Mucosa of descending colon (tissue), 3 donors: ENCODE results near the gene GRAMD1A. TPM values are rescaled to one million over a fixed set of nuclear protein-coding genes. Genes with fewer than 3 reads are reported as not detected.
"Not testable (repeated sequence)": the region's sequence is repeated elsewhere in the genome, so short reads cannot be mapped to it uniquely, and the experiment has no call there.

Source experiments
- ATAC-seq: fragments of 200-7000 bp; cut with Tn5 transposase; one replicate; pipeline ENCODE4 v1.9.1; 2020; ENCODE audit warnings: mild to moderate bottlenecking, moderate library complexity
- DNase-seq, 3 donors: peaks; one replicate each; pipeline ENCODE4 v3.0.0-alpha.2; 2020
- H3K36me3 ChIP-seq: fragments of 200-600 bp; one replicate; pipeline ENCODE4 v1.8.0; 2021; ENCODE audit warnings: low read depth, mild to moderate bottlenecking
- H3K4me1 ChIP-seq: fragments of 200-600 bp; one replicate; pipeline ENCODE4 v1.8.0; 2021; ENCODE audit warnings: low read depth, mild to moderate bottlenecking
- H3K4me3 ChIP-seq: fragments of 200-600 bp; one replicate; pipeline ENCODE4 v1.8.0; 2021; ENCODE audit warnings: mild to moderate bottlenecking
- H3K9me3 ChIP-seq: fragments of 200-600 bp; one replicate; pipeline ENCODE4 v1.8.0; 2021; ENCODE audit warnings: mild to moderate bottlenecking
- intact Hi-C, 2 donors: fragments of 100-400 bp; cut with DNase I in 1 of 2; cut with micrococcal nuclease in 1 of 2; formaldehyde crosslinking; loops; one replicate each; pipeline versions ENCODE4 v1.11.0 to v1.11.1; 2022; cut with DNase I, micrococcal nuclease
- total RNA-seq, 3 donors: library from RNA; stranded (reverse); fragmentation: NEBNext Ultra II Directional in 2 of 3; extraction: Animal tissue kit (Norgen Biotek cat#: 25700) in 2 of 3; gene quantifications; one replicate each; pipeline versions ENCODE4 v1.2.1 to v1.2.4, GENCODE V29; 2021 to 2023
- TF ChIP-seq, protein P1 (sequence below): fragments of 200-600 bp; IDR thresholded peaks from one replicate; pipeline ENCODE4 v1.8.0; 2022; ENCODE audit warnings: antibody characterized with exemption, mild to moderate bottlenecking
- donor health status: DM: no; HTN: no; CAD: no; lungs with moderate emphysema.
- donor health status: DM: no; HTN: no; CAD: no.
- donor health status: DM: no; HTN: yes; CAD: no.

The GRAMD1A gene
- total RNA-seq, 3 donors from 2014 or later, result 32.5 to 53.1 (median 33.8) TPM

DNA sequence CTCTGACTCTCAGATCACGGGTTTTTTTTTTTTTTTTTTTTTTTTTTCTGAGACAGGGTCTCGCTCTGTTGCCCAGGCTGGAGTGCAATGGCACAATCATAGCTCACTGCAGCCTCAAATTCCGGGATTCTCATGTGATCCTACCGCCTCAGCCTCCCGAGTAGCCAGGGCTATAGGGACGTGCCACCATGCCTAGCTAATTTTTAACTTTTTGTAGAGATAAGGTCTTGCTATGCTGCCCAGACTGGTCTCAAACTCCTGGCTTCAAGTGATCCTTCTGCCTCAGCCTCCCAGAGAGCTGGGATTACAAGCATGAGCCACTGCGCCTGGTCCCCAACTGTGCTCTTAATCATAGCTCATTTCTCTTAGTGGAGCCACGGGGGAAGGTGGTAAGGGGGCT lies 4.6 kb upstream of the GRAMD1A start:
- peak; percentile 39 for ATAC-seq
- Histone ChIP-seq H3K36me3 (no peaks in the 10 kb centered on the region), H3K4me3 (no peak overlapping the region), H3K4me1 (peaks cover 17% of the 10 kb centered on the region), H3K9me3 (no peaks in the 10 kb centered on the region)
- DNase-seq, result peak in 1 of 3 donors; percentile 27
- intact Hi-C loops, result no loop called here
- TF ChIP-seq, protein P1, sequence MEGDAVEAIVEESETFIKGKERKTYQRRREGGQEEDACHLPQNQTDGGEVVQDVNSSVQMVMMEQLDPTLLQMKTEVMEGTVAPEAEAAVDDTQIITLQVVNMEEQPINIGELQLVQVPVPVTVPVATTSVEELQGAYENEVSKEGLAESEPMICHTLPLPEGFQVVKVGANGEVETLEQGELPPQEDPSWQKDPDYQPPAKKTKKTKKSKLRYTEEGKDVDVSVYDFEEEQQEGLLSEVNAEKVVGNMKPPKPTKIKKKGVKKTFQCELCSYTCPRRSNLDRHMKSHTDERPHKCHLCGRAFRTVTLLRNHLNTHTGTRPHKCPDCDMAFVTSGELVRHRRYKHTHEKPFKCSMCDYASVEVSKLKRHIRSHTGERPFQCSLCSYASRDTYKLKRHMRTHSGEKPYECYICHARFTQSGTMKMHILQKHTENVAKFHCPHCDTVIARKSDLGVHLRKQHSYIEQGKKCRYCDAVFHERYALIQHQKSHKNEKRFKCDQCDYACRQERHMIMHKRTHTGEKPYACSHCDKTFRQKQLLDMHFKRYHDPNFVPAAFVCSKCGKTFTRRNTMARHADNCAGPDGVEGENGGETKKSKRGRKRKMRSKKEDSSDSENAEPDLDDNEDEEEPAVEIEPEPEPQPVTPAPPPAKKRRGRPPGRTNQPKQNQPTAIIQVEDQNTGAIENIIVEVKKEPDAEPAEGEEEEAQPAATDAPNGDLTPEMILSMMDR, result no peak

DNA sequence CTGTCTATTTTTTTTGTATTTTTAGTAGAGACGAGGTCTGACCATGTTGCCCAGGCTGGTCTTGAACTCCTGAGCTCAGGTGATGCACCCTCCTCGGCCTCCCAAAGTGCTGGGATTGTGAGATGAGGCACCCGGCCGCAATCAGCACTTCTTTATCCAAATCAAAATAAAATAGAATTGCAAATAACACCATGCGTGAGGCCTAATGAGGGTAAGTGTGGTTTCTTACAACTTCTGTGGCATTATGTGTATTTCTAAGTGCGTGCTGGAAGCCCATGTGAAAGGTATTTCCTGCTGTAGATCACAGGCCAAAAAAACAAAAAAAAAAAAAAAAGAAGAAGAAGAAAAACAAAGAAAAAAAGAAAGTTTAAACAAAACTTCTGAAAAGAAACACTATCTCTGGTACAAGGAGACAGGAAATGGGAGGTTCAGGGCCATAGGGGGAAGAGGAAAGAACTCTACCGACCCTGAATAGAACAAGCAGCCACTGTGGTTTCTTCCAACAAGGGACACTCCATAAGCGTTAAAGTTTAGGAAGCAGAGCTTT lies 3.0 kb upstream of the GRAMD1A start:
- Histone ChIP-seq H3K4me3 (no peak overlapping the region), H3K9me3 (no peaks in the 10 kb centered on the region), H3K4me1 (peaks cover 33% of the 10 kb centered on the region), H3K36me3 (no peaks in the 10 kb centered on the region)
- intact Hi-C loops, result no loop called here
- no peak for ATAC-seq
- DNase-seq, result no peak
- TF ChIP-seq, protein P1, result no peak

DNA sequence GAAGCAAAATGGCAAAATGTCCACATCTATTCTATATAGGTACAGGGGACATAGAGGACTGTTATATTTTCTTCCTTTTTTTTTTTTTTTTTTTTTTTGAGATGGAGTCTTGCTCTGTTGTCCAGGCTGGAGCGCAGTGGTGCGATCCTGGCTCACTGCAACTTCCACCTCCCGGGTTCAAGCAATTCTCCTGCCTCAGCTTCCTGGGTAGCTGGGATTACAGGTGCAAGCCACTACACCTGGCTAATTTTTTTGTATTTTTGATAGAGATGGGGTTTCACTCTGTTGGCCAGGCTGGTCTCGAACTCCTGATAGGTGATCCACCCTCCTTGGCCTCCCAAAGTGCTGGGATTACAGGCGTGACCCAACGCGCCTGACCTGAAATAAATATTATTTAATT lies 1.9 kb upstream of the GRAMD1A start:
- H3K4me3 ChIP-seq, ATAC-seq, H3K36me3 ChIP-seq, DNase-seq, H3K9me3 ChIP-seq, intact Hi-C loops: not testable (repeated sequence)
- peaks cover 40% of the 10 kb centered on the region for H3K4me1 ChIP-seq

DNA sequence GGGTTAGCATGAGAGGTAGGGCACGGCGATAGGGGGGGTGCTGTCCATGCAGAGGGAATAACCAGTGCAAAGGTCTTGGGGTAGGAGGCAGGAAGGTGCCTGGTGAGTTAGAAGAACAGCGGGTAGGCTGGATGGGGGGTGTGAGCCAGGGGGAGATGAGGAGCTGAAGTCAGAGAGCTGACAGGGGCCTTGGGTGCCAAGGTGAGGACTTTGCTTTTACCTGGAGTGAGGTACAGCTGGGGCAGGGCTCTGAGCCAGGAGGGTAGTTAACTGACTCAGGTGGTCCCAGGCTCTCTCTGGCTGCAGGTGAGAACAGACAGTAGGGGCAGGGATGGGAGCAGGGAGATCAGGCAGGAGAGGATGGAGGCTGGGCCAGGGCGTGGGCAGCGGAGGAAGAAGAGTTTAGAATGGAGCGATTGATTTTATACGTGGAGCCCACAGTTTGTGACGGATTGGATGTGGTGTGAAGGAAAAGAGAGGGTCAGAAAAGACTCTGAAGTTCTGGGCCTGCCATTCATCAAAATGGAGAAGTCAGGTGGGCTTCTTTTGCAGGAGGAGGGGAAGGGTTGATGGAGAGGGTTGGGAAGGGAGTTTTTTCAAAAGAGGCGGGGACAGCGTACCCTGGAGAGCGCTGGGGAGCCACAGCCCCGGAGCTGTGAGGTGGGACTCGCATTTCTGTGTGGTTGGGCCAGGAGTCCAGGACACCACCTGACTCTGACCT lies 1.2 kb upstream of the GRAMD1A start:
- H3K36me3 ChIP-seq, result no peaks in the 10 kb centered on the region
- H3K9me3 ChIP-seq, result no peaks in the 10 kb centered on the region
- no peak overlapping the region for H3K4me3 ChIP-seq
- intact Hi-C loops, result no loop called here
- H3K4me1 ChIP-seq, result peaks cover 47% of the 10 kb centered on the region
- DNase-seq (peak in 1 of 3 donors; percentile 39), ATAC-seq (no peak)
- TF ChIP-seq, protein P1, result no peak

DNA sequence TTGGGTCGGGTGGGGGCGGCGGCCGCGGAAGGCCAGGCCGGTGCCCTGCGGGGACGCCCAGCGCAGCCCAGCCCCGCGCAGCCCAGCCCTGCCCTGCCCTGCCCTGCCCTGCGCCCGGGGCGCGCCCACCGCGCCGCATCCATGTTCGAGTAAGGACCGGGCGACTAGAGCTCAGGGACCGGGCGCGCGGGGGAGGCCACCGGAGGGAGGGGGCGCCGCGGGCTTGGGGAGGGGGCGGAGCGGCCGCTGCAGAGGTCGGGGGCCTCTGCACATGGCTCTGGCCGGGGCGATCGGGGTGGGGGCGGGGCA lies 169 bp downstream of the GRAMD1A start:
- intact Hi-C loops, result no loop called here
- Histone ChIP-seq H3K36me3 (no peaks in the 10 kb centered on the region), H3K9me3 (no peaks in the 10 kb centered on the region), H3K4me3 (peak overlapping the region; percentile 59), H3K4me1 (peaks cover 51% of the 10 kb centered on the region)
- no peak for ATAC-seq
- TF ChIP-seq, protein P1, result no peak
- DNase-seq, result peak in 1 of 3 donors; percentile 91

DNA sequence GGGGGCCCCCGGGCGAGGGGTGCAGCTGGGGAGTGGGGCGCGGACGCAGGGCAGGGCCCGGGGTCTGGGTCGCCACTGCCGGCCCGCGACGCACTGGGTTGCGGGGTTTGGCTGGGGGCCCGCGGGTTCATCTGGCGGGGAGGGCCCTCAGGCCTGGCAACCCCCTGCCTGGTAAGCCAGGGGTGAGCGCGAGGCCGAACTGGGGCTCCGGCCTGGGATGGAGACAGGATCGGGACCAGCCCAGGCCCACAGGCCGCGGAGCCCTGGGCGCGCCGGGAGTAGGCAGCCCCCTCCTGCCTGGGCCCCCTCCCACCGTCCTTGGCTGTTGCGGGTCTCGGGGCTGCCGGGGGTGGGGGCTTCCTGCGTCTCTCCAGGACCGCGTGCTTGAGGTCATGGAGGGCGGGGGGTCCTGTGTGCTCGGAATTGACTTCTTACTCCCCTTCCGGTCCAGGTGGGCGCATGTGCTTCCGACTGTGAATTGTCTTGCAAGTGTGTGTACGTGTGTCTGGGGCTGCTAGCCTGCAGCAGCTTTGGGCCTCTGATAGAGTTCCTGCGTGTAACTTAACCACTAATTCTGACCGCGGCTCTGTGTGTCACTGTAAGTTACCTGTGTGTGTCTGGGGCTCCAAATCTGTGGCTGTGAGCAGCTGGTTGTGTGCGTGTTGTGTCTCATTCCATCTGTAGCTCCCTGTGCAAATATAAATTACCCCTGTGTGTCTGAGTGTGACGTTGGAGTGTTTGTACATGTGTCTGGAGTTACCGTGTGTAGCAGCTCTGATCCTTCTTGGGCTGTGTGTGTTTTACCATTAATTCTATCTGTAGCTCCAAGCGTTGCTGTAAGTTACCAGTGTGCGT lies 751 bp downstream of the GRAMD1A start:
- intact Hi-C loops, result no loop called here
- Histone ChIP-seq H3K9me3 (no peaks in the 10 kb centered on the region), H3K4me3 (peak overlapping the region; percentile 59), H3K36me3 (no peaks in the 10 kb centered on the region), H3K4me1 (peaks cover 56% of the 10 kb centered on the region)
- TF ChIP-seq, protein P1, result no peak
- peak; percentile 59 to 82 (median 63) for DNase-seq
- peak; percentile 5 for ATAC-seq
